Measurements from ENCODE around the gene COL5A2.

GRCh38 chr2:189213250-189213649 is 33.7 kb upstream of the COL5A2 start:
- TF ChIP-seq CTCF (conservative IDR thresholded peaks at IDR 0.05 in 1 of 2, IDR thresholded peaks at IDR 0.05 in 1 of 2; ENCODE audit: extremely low read depth in 1 of 2, insufficient read depth in 1 of 2, low read depth in 1 of 2, low read length in 2 of 2), result no peak
- TF ChIP-seq EZH2 (IDR thresholded peaks at IDR 0.05; ENCODE audit: borderline replicate concordance, low read length), result no peak
